GM19372 (cell line): Measurements from ENCODE around the gene BSPRY.
"Not testable (repeated sequence)": the region's sequence is repeated elsewhere in the genome, so short reads cannot be mapped to it uniquely, and the experiment has no call there.

ENCODE experiments used
- ATAC-seq: cut with Tn5 transposase; IDR thresholded peaks from one replicate; pipeline ENCODE4 v1.9.1; 2021; ENCODE audit warnings: mild to moderate bottlenecking, low read depth, moderate library complexity; ENCODE audit not compliant: unreplicated experiment

Gene BSPRY

GRCh38 chr9:113368348-113368981 is 19.1 kb downstream of the BSPRY start:
- ATAC-seq: no peak

GRCh38 chr9:113368982-113369854 is 19.9 kb downstream of the BSPRY start:
- ATAC-seq: no peak

GRCh38 chr9:113369855-113370140 is 20.5 kb downstream of the BSPRY start:
- no peak for ATAC-seq

- no peak for ATAC-seq
Measured at GRCh38 chr9:113370806-113371325, 21.5 kb downstream of the BSPRY start.

- no peak for ATAC-seq
Measured at GRCh38 chr9:113372059-113372458, 22.7 kb downstream of the BSPRY start.

- ATAC-seq: no peak
Measured at GRCh38 chr9:113373256-113373655, 23.9 kb downstream of the BSPRY start.

GRCh38 chr9:113373676-113374392 is 24.5 kb downstream of the BSPRY start:
- ATAC-seq: no peak

- ATAC-seq: no peak
Measured at GRCh38 chr9:113375057-113376023, 26.0 kb downstream of the BSPRY start.

GRCh38 chr9:113376634-113377567 is 27.6 kb downstream of the BSPRY start, which contains the start of gene HDHD3:
HDHD3 (minus strand) TSS chr9:113376986; CDS start chr9:113374354, 2,632 bp downstream.
- ATAC-seq: peak; percentile 91

- ATAC-seq: not testable (repeated sequence)
Measured at GRCh38 chr9:113379094-113379828, 29.9 kb downstream of the BSPRY start.

- ATAC-seq: not testable (repeated sequence)
Measured at GRCh38 chr9:113379829-113380210, 30.5 kb downstream of the BSPRY start.

- ATAC-seq: no peak
Measured at GRCh38 chr9:113380869-113381378, 31.6 kb downstream of the BSPRY start.

- not testable (repeated sequence) for ATAC-seq
Measured at GRCh38 chr9:113381441-113381840, 32.1 kb downstream of the BSPRY start.

- no peak for ATAC-seq
Measured at GRCh38 chr9:113381909-113382411, 32.6 kb downstream of the BSPRY start.

- no peak for ATAC-seq
Measured at GRCh38 chr9:113386571-113387393, 37.4 kb downstream of the BSPRY start.

- ATAC-seq: no peak
Measured at GRCh38 chr9:113387560-113388230, 38.4 kb downstream of the BSPRY start.
